Measurements from ENCODE around the gene SNX24. TPM values are rescaled to one million over a fixed set of nuclear protein-coding genes. Genes with fewer than 3 reads are reported as not detected.

Gene SNX24
- total RNA-seq, 1 donor from 2014 or later = 21.0 TPM

GRCh38 chr5:123014689-123015088 is 169.3 kb downstream of the SNX24 start:
- no peak overlapping the region for H3K4me3 Mint-ChIP-seq
- no peaks in the 10 kb centered on the region for H3K79me2 ChIP-seq (ENCODE audit: low read depth)
- no peaks in the 10 kb centered on the region for H3F3A ChIP-seq (ENCODE audit: low read depth)
- H3K36me3 ChIP-seq = no peaks in the 10 kb centered on the region
- no peak overlapping the region for H3K9ac ChIP-seq
- H3K27ac ChIP-seq = no peak overlapping the region
- TF ChIP-seq CTCF (IDR thresholded peaks at IDR 0.05) (no peak), EZH2 (IDR thresholded peaks at IDR 0.05) (no peak), EZH2phosphoT487 (IDR thresholded peaks at IDR 0.05) (no peak)
- H3K9me3 Mint-ChIP-seq = peaks cover 2% of the 10 kb centered on the region
- H3K4me2 ChIP-seq = no peak overlapping the region
- H3K27ac Mint-ChIP-seq = no peak overlapping the region
- H3K36me3 Mint-ChIP-seq = peaks cover 2% of the 10 kb centered on the region
- DNase-seq (ENCODE audit: low spot score) = no peak
- H3K4me1 ChIP-seq = no peaks in the 10 kb centered on the region
- no peak overlapping the region for H3K4me3 ChIP-seq
- no peaks in the 10 kb centered on the region for H3K27me3 Mint-ChIP-seq (ENCODE audit: insufficient read depth, low read depth)
- no peaks in the 10 kb centered on the region for H4K20me1 ChIP-seq (ENCODE audit: low read depth)
- no peak overlapping the region for H2AFZ ChIP-seq (replicated peaks)
- no peaks in the 10 kb centered on the region for H3K9me3 ChIP-seq (ENCODE audit: low read depth)
- no peaks in the 10 kb centered on the region for H3K4me1 Mint-ChIP-seq
- H3K27me3 ChIP-seq = no peaks in the 10 kb centered on the region

- Mint-ChIP-seq H3K27me3 (ENCODE audit: insufficient read depth, low read depth) (peaks cover 2% of the 10 kb centered on the region), H3K4me1 (no peaks in the 10 kb centered on the region), H3K4me3 (no peak overlapping the region), H3K27ac (no peak overlapping the region), H3K9me3 (no peaks in the 10 kb centered on the region), H3K36me3 (peaks cover 2% of the 10 kb centered on the region)
- Histone ChIP-seq H3K4me2 (no peak overlapping the region), H3K27me3 (peaks cover 5% of the 10 kb centered on the region), H3K9me3 (ENCODE audit: low read depth) (no peaks in the 10 kb centered on the region), H3K27ac (no peak overlapping the region), H2AFZ (replicated peaks) (no peak overlapping the region), H3F3A (ENCODE audit: low read depth) (no peaks in the 10 kb centered on the region), H4K20me1 (ENCODE audit: low read depth) (no peaks in the 10 kb centered on the region), H3K9ac (no peak overlapping the region), H3K4me3 (no peak overlapping the region), H3K79me2 (ENCODE audit: low read depth) (no peaks in the 10 kb centered on the region), H3K4me1 (no peaks in the 10 kb centered on the region), H3K36me3 (no peaks in the 10 kb centered on the region)
- TF ChIP-seq EZH2 (IDR thresholded peaks at IDR 0.05) (no peak), CTCF (IDR thresholded peaks at IDR 0.05) (no peak), EZH2phosphoT487 (IDR thresholded peaks at IDR 0.05) (no peak)
- DNase-seq (ENCODE audit: low spot score) = no peak
Measured at GRCh38 chr5:123028222-123028621, 182.8 kb downstream of the SNX24 start.

GRCh38 chr5:123033157-123033671 is 187.8 kb downstream of the SNX24 start:
- peaks cover 15% of the 10 kb centered on the region for H4K20me1 ChIP-seq (ENCODE audit: low read depth)
- Mint-ChIP-seq H3K27me3 (ENCODE audit: insufficient read depth, low read depth) (peaks cover 33% of the 10 kb centered on the region), H3K4me1 (peaks cover 6% of the 10 kb centered on the region)

More at GRCh38 chr5:123033157-123033671, 187.8 kb downstream of the SNX24 start:
- peaks cover 3% of the 10 kb centered on the region for H3F3A ChIP-seq (ENCODE audit: low read depth)
- no peak overlapping the region for H3K4me3 ChIP-seq
- DNase-seq (ENCODE audit: low spot score) = no peak
- no peak overlapping the region for H3K4me3 Mint-ChIP-seq
- H3K9me3 Mint-ChIP-seq = no peaks in the 10 kb centered on the region
- no peak overlapping the region for H3K9ac ChIP-seq
- peaks cover 55% of the 10 kb centered on the region for H3K27me3 ChIP-seq
- peaks cover 6% of the 10 kb centered on the region for H3K4me1 ChIP-seq
- peaks cover 1% of the 10 kb centered on the region for H3K36me3 Mint-ChIP-seq
- no peaks in the 10 kb centered on the region for H3K79me2 ChIP-seq (ENCODE audit: low read depth)
- no peak overlapping the region for H3K27ac ChIP-seq
- no peaks in the 10 kb centered on the region for H3K36me3 ChIP-seq
- H3K4me2 ChIP-seq = no peak overlapping the region
- H3K27ac Mint-ChIP-seq = no peak overlapping the region
- TF ChIP-seq EZH2phosphoT487 (IDR thresholded peaks at IDR 0.05) = no peak
- no peak for TF ChIP-seq CTCF (IDR thresholded peaks at IDR 0.05)
- no peak for TF ChIP-seq EZH2 (IDR thresholded peaks at IDR 0.05)
- H2AFZ ChIP-seq (replicated peaks) = no peak overlapping the region
- H3K9me3 ChIP-seq (ENCODE audit: low read depth) = no peaks in the 10 kb centered on the region

Data from neural progenitor cell (in vitro differentiated cells).